Heart right ventricle (tissue), 16 donors: Measurements from ENCODE around the gene GSPT1. TPM values are rescaled to one million over a fixed set of nuclear protein-coding genes. Genes with fewer than 3 reads are reported as not detected.
A peak's percentile ranks its signal among the peaks of the same experiment; 100 is the strongest.

Source experiments
- ATAC-seq, 8 donors: fragments of 200-7000 bp; cut with Tn5 transposase; one replicate each; pipeline ENCODE4 v1.9.1; 2020; ENCODE audit warnings: mild to moderate bottlenecking in 8 of 8, moderate library complexity in 8 of 8, moderate number of reproducible peaks in 1 of 8
- DNase-seq, 2 donors: peaks; one replicate each; pipeline ENCODE4 v3.0.0-alpha.2; 2020
- H3K27ac ChIP-seq, 10 donors: fragments of 200-600 bp; sonication (generic) in 2 of 10; one replicate each; pipeline versions ENCODE4 v1.5.0 to v1.8.0; 2020 to 2022; ENCODE audit warnings: mild to moderate bottlenecking in 3 of 10
- H3K27me3 ChIP-seq, 7 donors: fragments of 200-600 bp; one replicate each; pipeline ENCODE4 v1.8.0; 2021 to 2022; ENCODE audit warnings: mild to moderate bottlenecking in 2 of 7
- H3K36me3 ChIP-seq, 9 donors: fragments of 200-600 bp; sonication (generic) in 1 of 9; one replicate each; pipeline versions ENCODE4 v1.5.0 to v1.8.0; 2020 to 2022; ENCODE audit warnings: mild to moderate bottlenecking in 2 of 9
- H3K4me1 ChIP-seq, 9 donors: fragments of 200-600 bp; sonication (generic) in 1 of 9; one replicate each; pipeline versions ENCODE4 v1.5.0 to v1.8.0; 2020 to 2022; ENCODE audit warnings: mild to moderate bottlenecking in 4 of 9
- H3K4me3 ChIP-seq, 10 donors: fragments of 200-600 bp; sonication (generic) in 2 of 10; one replicate each; pipeline versions ENCODE4 v1.5.0 to v1.8.0; 2020 to 2022; ENCODE audit warnings: mild to moderate bottlenecking in 7 of 10, moderate library complexity in 2 of 10
- H3K9me3 ChIP-seq, 11 donors: fragments of 200-600 bp in 10 of 11; sonication (generic) in 2 of 11; one replicate each; pipeline versions ENCODE4 v1.5.0 to v1.8.0; 2013 to 2022; ENCODE audit warnings: mild to moderate bottlenecking in 2 of 11, control low read depth in 1 of 11, moderate library complexity in 1 of 11
- WGBS, 2 donors: extraction: QIAGEN DNeasy Blood & Tissue Kit; methylation state at CpG; one replicate each; pipeline ENCODE4 v1.1.7; 2013; ENCODE audit warnings: inconsistent platforms in 1 of 2; 5-methylcytosine and 5-hydroxymethylcytosine counted together
- intact Hi-C, 10 donors: fragments of 100-400 bp; cut with DNase I; formaldehyde crosslinking; loops; one replicate each; pipeline versions ENCODE4 v1.11.1 to v1.14.2; 2022
- polyA plus RNA-seq, 2 donors: library from polyadenylated mRNA; stranded (reverse); fragments of 200-250 nt; gene quantifications; one replicate each; pipeline ENCODE4 v1.2.3, GENCODE V29; 2013
- total RNA-seq, 10 donors: library from RNA; stranded (reverse); fragmentation: NEBNext Ultra II Directional in 3 of 10; extraction: Animal tissue kit (Norgen Biotek cat#: 25700) in 3 of 10; gene quantifications; one replicate each; pipeline versions ENCODE4 v1.2.1 to v1.2.4, GENCODE V29; 2021 to 2023
- TF ChIP-seq, protein P1 (sequence below), 9 donors: fragments of 200-600 bp; sonication (generic) in 2 of 9; IDR thresholded peaks; one replicate each; pipeline versions ENCODE4 v1.5.0 to v1.8.0; 2021 to 2022; ENCODE audit warnings: antibody characterized with exemption in 9 of 9, mild to moderate bottlenecking in 5 of 9, moderate library complexity in 1 of 9
- donor health status: Arrhythmogenic right ventricular cardiomyopathy.
- donor health status: ischemic (EF 13 %, LVEDD 7.1; RV severe dilation, severe dysfunction).
- donor health status: healthy with polysubstance abuse.
- donor health status: DM: no; HTN: yes; CAD: no.
- donor health status: DM: no; HTN: no; CAD: no.
- donor health status: ischemic (EF 25% LVEDD 6.9; RV normal size, moderate dysfunction).
- donor health status: ischemic (EF 25% LVEDD 5.7; RV mildly dilated, moderate dysfunction).
- donor health status: healthy.
- donor health status: DM: yes; HTN: yes; CAD: no.
- donor health status: Ischemic cardiomyopathy.
- donor health status: ischemic (EF 35%, LVEDD 5.7; RV mildly dilated, moderate dysfunction).
- donor health status: nonischemic (EF 11% LVEDD 7.7; RV severe dilation, severe dysfunction).
- donor health status: DM: yes; HTN: yes; CAD: no.
- donor health status: PGD.
- donor health status: ischemic (EF 29% LVEDD 5.4; RV normal size, mild dysfunction).
- donor health status: nonischemic (EF 23%, LVEDD 6.1; RV moderate dilation, normal function).

The GSPT1 gene
- total and polyA plus RNA-seq, 12 donors = 17.0 to 117 (median 92.3) TPM

DNA sequence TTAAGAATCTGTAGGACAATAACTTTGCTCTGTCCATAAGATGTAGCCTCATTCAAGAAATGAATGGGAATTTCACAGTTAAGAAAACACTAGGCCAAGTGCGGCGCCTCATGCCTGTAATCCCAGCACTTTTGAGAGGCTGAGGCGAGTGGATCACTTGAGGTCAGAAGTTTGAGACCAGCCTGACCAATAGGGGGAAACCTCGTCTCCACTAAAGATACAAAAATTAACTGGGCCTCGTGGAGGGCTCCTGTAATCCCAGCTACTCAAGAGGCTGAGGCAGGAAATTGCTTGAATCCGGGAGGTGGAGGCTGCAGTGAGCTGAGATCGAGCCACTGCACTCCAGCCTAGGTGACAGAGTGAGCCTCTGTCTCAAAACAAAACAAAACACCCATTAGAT lies 44.6 kb downstream of the GSPT1 start:
- DNase-seq (no peak), ATAC-seq (peak in 3 of 8 donors; percentile 40 to 58 (median 44))
- H3K27me3 ChIP-seq = no peaks in the 10 kb centered on the region
- 25 to 28% methylated on average over 7 of the region's 7 CpGs for WGBS, 2 donors
- TF ChIP-seq, protein P1, sequence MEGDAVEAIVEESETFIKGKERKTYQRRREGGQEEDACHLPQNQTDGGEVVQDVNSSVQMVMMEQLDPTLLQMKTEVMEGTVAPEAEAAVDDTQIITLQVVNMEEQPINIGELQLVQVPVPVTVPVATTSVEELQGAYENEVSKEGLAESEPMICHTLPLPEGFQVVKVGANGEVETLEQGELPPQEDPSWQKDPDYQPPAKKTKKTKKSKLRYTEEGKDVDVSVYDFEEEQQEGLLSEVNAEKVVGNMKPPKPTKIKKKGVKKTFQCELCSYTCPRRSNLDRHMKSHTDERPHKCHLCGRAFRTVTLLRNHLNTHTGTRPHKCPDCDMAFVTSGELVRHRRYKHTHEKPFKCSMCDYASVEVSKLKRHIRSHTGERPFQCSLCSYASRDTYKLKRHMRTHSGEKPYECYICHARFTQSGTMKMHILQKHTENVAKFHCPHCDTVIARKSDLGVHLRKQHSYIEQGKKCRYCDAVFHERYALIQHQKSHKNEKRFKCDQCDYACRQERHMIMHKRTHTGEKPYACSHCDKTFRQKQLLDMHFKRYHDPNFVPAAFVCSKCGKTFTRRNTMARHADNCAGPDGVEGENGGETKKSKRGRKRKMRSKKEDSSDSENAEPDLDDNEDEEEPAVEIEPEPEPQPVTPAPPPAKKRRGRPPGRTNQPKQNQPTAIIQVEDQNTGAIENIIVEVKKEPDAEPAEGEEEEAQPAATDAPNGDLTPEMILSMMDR (IDR thresholded peaks at IDR 0.05) = peak in 5 of 9 donors; percentile 11 to 40 (median 30)
- H3K36me3 ChIP-seq = peaks cover 0 to 78% (median 9%) of the 10 kb centered on the region in 9 donors
- peaks cover 0 to 34% (median 16%) of the 10 kb centered on the region in 9 donors for H3K4me1 ChIP-seq
- H3K4me3 ChIP-seq = no peak overlapping the region
- intact Hi-C loops = loop anchor here in 1 of 10 donors (10.0 kb wide), 1 partner anchor 194 kb away; no protein-coding TSS in a partner anchor
- H3K9me3 ChIP-seq = no peaks in the 10 kb centered on the region
- H3K27ac ChIP-seq = peak overlapping the region in 4 of 10 donors; percentile 4 to 46 (median 17)

DNA sequence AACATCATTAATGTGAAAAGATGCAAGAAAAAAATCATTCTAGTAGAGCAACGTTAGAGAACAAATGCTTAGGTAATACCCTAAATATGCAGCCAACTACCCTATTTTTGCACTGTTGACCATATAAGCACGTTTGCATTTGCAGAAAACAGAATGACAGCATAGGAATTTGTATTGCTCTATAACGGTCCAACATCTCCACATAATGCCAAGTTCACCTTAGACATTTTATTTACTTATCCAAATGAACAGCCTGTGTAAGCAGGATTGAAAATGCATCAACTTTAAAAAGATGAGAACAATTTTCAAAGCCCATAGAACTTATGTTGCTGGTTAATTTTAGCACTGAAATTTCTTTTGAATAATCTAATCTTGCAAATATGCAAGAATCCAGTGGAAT lies 45.4 kb downstream of the GSPT1 start:
- intact Hi-C loops = loop anchor here in 1 of 10 donors (10.0 kb wide), 1 partner anchor 194 kb away; no protein-coding TSS in a partner anchor
- DNase-seq = no peak
- H3K4me3 ChIP-seq = no peak overlapping the region
- peak overlapping the region in 1 of 10 donors; percentile 22 for H3K27ac ChIP-seq
- no peaks in the 10 kb centered on the region for H3K27me3 ChIP-seq
- peaks cover 0 to 34% (median 16%) of the 10 kb centered on the region in 9 donors for H3K4me1 ChIP-seq
- peaks cover 0 to 70% (median 7%) of the 10 kb centered on the region in 9 donors for H3K36me3 ChIP-seq
- WGBS, 2 donors = 41 to 47% methylated on average over 3 of the region's 3 CpGs
- H3K9me3 ChIP-seq = no peaks in the 10 kb centered on the region
- TF ChIP-seq, protein P1 (IDR thresholded peaks at IDR 0.05) = no peak
- no peak for ATAC-seq

DNA sequence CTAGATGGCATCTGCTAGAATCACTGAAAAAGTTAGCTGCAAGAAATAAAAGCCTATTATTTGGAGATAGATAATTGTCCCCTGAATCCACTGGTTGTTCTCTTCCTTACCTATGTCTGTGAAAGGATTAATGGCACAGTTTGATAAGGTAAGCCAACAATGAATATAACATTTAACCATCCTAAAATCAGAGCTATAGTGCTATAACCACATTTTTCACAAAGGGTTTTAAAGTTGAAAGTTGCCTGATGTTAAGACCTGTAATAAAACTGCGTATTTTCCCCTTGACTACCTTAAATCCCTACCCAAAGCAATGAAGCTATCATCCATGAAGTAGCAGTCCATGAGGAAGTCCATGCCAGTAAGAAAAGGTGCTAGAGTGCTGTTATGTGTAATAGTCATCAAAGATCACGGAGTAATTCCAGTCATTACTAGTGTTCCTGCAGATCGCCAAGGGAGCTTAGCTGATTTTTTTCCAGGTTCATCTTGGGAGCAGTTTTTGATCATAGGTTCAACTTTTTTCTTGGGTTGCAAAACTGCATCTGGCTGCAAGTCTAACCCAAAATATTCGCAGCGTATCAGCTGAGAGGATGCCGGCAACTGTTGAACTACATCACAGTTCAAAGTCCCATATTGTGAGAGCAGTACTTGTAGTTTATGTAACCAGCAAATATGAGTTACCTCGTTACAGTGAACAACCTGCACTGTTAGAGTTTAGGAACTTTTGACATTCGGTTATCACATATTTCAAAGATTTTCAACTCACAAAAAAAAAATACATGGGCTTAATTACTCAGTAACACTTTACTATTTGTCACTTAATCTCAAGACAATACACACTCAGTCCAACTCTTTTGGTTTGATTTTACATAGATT lies 46.2 kb downstream of the GSPT1 start:
- TF ChIP-seq, protein P1 (IDR thresholded peaks at IDR 0.05) = no peak
- intact Hi-C loops = loop anchor here in 2 of 10 donors (10.0 kb wide), 1 partner anchor 195 kb away; no protein-coding TSS in a partner anchor
- WGBS, 2 donors = 86 to 92% methylated on average over 8 of the region's 8 CpGs
- H3K27ac ChIP-seq = no peak overlapping the region
- H3K9me3 ChIP-seq = no peaks in the 10 kb centered on the region
- DNase-seq = no peak
- ATAC-seq = peak in 1 of 8 donors; percentile 28
- H3K4me1 ChIP-seq = peaks cover 0 to 42% (median 22%) of the 10 kb centered on the region in 9 donors
- H3K27me3 ChIP-seq = no peaks in the 10 kb centered on the region
- H3K4me3 ChIP-seq = no peak overlapping the region
- peaks cover 0 to 62% (median 7%) of the 10 kb centered on the region in 9 donors for H3K36me3 ChIP-seq

- Histone ChIP-seq H3K4me3 (no peak overlapping the region), H3K9me3 (no peaks in the 10 kb centered on the region), H3K27me3 (no peaks in the 10 kb centered on the region), H3K36me3 (peaks cover 0 to 51% (median 7%) of the 10 kb centered on the region in 9 donors), H3K27ac (no peak overlapping the region), H3K4me1 (peaks cover 0 to 51% (median 29%) of the 10 kb centered on the region in 9 donors)
- TF ChIP-seq, protein P1 (IDR thresholded peaks at IDR 0.05) = no peak
- intact Hi-C loops = loop anchor here in 1 of 10 donors (10.0 kb wide), 1 partner anchor 196 kb away; no protein-coding TSS in a partner anchor
- DNase-seq (no peak), ATAC-seq (no peak)
- 81 to 91% methylated on average over 2 of the region's 2 CpGs for WGBS, 2 donors
These were observed 47.3 kb downstream of the GSPT1 start for GRCh38 chr16:11868412-11868980.
